ENCODE results near the gene FBXO38. TPM values are rescaled to one million over a fixed set of nuclear protein-coding genes. Genes with fewer than 3 reads are reported as not detected.

Gene FBXO38
- total and polyA plus RNA-seq, 2 of the 13 experiments (the other 11 are each of a cell fraction or from before 2014, with no cell fraction given), result 24.8 to 35.9 TPM

DNA sequence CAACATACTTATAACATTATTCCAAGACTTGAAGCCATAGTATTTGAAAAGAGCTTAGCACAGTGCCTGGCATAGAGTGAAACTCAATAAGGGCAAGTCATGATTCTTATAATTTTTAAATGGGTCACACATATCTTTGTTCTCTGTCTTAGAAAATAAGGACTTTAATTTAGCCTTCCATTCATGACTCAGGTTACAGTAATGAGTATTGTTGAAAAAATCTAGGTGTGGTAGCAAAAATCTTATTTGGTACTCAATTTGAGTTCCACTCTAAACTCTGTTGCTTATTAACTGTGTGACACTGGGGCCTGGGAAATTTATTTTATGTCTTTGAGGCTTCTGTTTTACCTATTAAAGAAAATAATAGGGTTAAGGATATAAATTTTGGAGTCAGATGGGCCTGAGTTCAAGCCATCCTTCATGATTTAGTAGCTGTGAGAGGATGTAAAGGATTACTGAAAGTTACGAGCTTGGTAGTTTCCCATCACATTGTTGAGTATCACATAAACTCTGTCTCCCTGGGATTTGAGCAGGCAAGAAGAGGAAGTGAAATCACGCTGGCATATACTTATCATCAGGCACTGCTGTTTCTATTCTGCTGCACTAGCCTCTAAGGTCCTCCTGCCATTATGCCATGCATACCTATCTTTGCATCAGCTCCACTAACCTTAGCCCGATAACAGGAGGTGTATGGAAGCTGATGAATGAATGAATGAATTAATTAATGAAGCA, 46.9 kb upstream of the FBXO38 start:
- Histone ChIP-seq H3K9me3 (ENCODE audit: low read length) (no peaks in the 10 kb centered on the region), H3K36me3 (replicated peaks in 1 of 2; ENCODE audit: control insufficient read depth in 1 of 2, insufficient read depth in 2 of 2, low read length in 2 of 2) (no peaks in the 10 kb centered on the region), H3K4me1 (ENCODE audit: insufficient read depth, low read length) (no peaks in the 10 kb centered on the region), H3K27ac (ENCODE audit: extremely low read length, insufficient read depth, low read length) (no peak overlapping the region), H3K4me2 (ENCODE audit: low read depth, low read length) (no peak overlapping the region), H4K20me1 (ENCODE audit: insufficient read depth, low read length) (no peaks in the 10 kb centered on the region), H2AFZ (ENCODE audit: low read length) (no peak overlapping the region), H3K4me3 (replicated peaks in 1 of 3; ENCODE audit: insufficient read depth in 1 of 3, low read depth in 2 of 3, low read length in 3 of 3) (no peak overlapping the region), H3K9ac (ENCODE audit: insufficient read depth, low read depth, low read length) (no peak overlapping the region), H3K79me2 (ENCODE audit: insufficient read depth, low read length) (no peaks in the 10 kb centered on the region), H3K27me3 (ENCODE audit: control insufficient read depth in 1 of 2, insufficient read depth in 2 of 2, low read length in 2 of 2) (no peaks in the 10 kb centered on the region)
- ChIA-PET CTCF (ENCODE audit: low intra/inter-chr PET ratio, low total read pairs) (no interaction called here), POLR2A (no interaction called here)
- DNase-seq (ENCODE audit: low spot score), result no peak
- TF ChIP-seq, protein P1, sequence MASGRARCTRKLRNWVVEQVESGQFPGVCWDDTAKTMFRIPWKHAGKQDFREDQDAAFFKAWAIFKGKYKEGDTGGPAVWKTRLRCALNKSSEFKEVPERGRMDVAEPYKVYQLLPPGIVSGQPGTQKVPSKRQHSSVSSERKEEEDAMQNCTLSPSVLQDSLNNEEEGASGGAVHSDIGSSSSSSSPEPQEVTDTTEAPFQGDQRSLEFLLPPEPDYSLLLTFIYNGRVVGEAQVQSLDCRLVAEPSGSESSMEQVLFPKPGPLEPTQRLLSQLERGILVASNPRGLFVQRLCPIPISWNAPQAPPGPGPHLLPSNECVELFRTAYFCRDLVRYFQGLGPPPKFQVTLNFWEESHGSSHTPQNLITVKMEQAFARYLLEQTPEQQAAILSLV (CRISPR knock-in tag; IDR thresholded peaks at IDR 0.05; ENCODE audit: borderline replicate concordance), result no peak
- TF ChIP-seq ZBTB38 (CRISPR knock-in tag; IDR thresholded peaks at IDR 0.05), result no peak
- no peak for FAIRE-seq
- WGBS (ENCODE audit: low lambda C conversion rate), result 11% methylated on average over 3 of the region's 3 CpGs
- BruUV-seq (replicated peaks), result no TSS peak
- intact Hi-C loops (cut with micrococcal nuclease; ENCODE audit: unreplicated experiment) (no loop called here), in situ Hi-C loops (cut with HindIII; ENCODE audit: extremely low pct_ligation_motif_present, low pct_unique_long_range_greater_than_20kb) (no loop called here)
- ATAC-seq, result no peak

DNA sequence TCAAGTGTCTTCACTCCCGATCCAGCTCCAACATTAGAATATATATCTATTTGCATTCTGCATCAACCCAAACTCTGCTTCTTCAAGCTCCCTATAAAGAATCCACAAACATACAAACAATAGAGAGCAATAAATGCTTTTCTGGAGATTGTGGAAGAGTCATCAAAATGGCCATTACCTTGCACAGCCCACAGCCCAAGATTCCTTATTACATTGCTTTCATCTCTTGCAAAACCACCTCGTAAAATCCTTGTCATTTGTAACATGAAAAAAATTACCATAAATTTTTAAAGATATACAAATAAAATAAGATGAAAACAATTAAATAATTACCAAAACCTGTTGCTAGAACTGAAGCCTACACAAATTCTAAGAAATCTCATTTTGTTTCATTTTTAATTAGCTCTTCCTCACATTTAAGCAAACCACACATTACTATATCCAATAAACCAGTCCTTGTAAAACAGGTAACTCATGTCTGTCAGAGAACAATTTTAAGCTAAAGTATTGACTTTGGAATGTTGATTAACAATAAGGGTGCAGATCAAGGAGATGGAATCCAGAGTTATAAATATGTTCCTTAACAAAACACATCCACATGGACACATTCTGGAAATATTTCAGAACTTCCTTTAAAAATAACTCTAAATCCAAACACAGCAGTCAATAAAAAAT, 41.2 kb upstream of the FBXO38 start:
- DNase-seq (ENCODE audit: low spot score), result no peak
- H3K27ac ChIP-seq (ENCODE audit: extremely low read length, insufficient read depth, low read length), result no peak overlapping the region
- in situ Hi-C loops (cut with HindIII; ENCODE audit: extremely low pct_ligation_motif_present, low pct_unique_long_range_greater_than_20kb) (no loop called here), intact Hi-C loops (cut with micrococcal nuclease; ENCODE audit: unreplicated experiment) (no loop called here)
- no peaks in the 10 kb centered on the region for H4K20me1 ChIP-seq (ENCODE audit: insufficient read depth, low read length)
- no TSS peak for BruUV-seq (replicated peaks)
- H3K27me3 ChIP-seq (ENCODE audit: control insufficient read depth in 1 of 2, insufficient read depth in 2 of 2, low read length in 2 of 2), result no peaks in the 10 kb centered on the region
- H2AFZ ChIP-seq (ENCODE audit: low read length), result no peak overlapping the region
- H3K36me3 ChIP-seq (replicated peaks in 1 of 2; ENCODE audit: control insufficient read depth in 1 of 2, insufficient read depth in 2 of 2, low read length in 2 of 2), result no peaks in the 10 kb centered on the region
- ChIA-PET CTCF (ENCODE audit: low intra/inter-chr PET ratio, low total read pairs) (no interaction called here), POLR2A (no interaction called here)
- no peak overlapping the region for H3K4me2 ChIP-seq (ENCODE audit: low read depth, low read length)
- H3K79me2 ChIP-seq (ENCODE audit: insufficient read depth, low read length), result no peaks in the 10 kb centered on the region
- no peak for ATAC-seq
- no peak for FAIRE-seq
- no peaks in the 10 kb centered on the region for H3K9me3 ChIP-seq (ENCODE audit: low read length)
- WGBS (ENCODE audit: low lambda C conversion rate), result 0% methylated on average over 2 of the region's 2 CpGs
- no peak overlapping the region for H3K4me3 ChIP-seq (replicated peaks in 1 of 3; ENCODE audit: insufficient read depth in 1 of 3, low read depth in 2 of 3, low read length in 3 of 3)
- H3K4me1 ChIP-seq (ENCODE audit: insufficient read depth, low read length), result no peaks in the 10 kb centered on the region
- no peak overlapping the region for H3K9ac ChIP-seq (ENCODE audit: insufficient read depth, low read depth, low read length)
- TF ChIP-seq ZSCAN9 (CRISPR knock-in tag; IDR thresholded peaks at IDR 0.05; ENCODE audit: borderline replicate concordance), result no peak
- no peak for TF ChIP-seq MTA3 (CRISPR knock-in tag; IDR thresholded peaks at IDR 0.05)
- no peak for TF ChIP-seq ONECUT2 (CRISPR knock-in tag; IDR thresholded peaks at IDR 0.05)
- TF ChIP-seq PHF21A (CRISPR knock-in tag; IDR thresholded peaks at IDR 0.05), result no peak
- TF ChIP-seq, protein P2, sequence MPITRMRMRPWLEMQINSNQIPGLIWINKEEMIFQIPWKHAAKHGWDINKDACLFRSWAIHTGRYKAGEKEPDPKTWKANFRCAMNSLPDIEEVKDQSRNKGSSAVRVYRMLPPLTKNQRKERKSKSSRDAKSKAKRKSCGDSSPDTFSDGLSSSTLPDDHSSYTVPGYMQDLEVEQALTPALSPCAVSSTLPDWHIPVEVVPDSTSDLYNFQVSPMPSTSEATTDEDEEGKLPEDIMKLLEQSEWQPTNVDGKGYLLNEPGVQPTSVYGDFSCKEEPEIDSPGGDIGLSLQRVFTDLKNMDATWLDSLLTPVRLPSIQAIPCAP (CRISPR knock-in tag; IDR thresholded peaks at IDR 0.05; ENCODE audit: low read depth), result no peak
- no peak for TF ChIP-seq FOXK2 (IDR thresholded peaks at IDR 0.05)
- TF ChIP-seq ZNF614 (CRISPR knock-in tag; IDR thresholded peaks at IDR 0.05; ENCODE audit: borderline replicate concordance), result no peak
- no peak for TF ChIP-seq FOXM1 (CRISPR knock-in tag; IDR thresholded peaks at IDR 0.05)
- TF ChIP-seq KLF12 (CRISPR knock-in tag; IDR thresholded peaks at IDR 0.05; ENCODE audit: borderline replicate concordance), result no peak

All from HepG2 (cell line).